HepG2 (cell line): ENCODE measurements around the gene LSR. TPM values are rescaled to one million over a fixed set of nuclear protein-coding genes. Genes with fewer than 3 reads are reported as not detected.
A peak's percentile ranks its signal among the peaks of the same experiment; 100 is the strongest.

Experiments used
- ELF4 ChIP-seq: sonication (generic); formaldehyde crosslinking; IDR thresholded peaks from 2 replicates; pipeline ENCODE4 v1.5.0; 2020; ENCODE audit warnings: missing genetic modification reagents, mild to moderate bottlenecking, moderate library complexity, borderline replicate concordance
- FOXJ3 ChIP-seq: sonication (generic); formaldehyde crosslinking; IDR thresholded peaks from 2 replicates; pipeline ENCODE4 v1.4.0; 2020; ENCODE audit warnings: missing genetic modification reagents, mild to moderate bottlenecking, borderline replicate concordance
- HOXA3 ChIP-seq: sonication (generic); formaldehyde crosslinking; IDR thresholded peaks from 2 replicates; pipeline ENCODE4 v1.5.0; 2020; ENCODE audit warnings: missing genetic modification reagents
- KAT7 ChIP-seq: IDR thresholded peaks from 2 replicates; pipeline ENCODE4 v1.6.1; 2018; ENCODE audit warnings: borderline replicate concordance, missing compliant biosample characterization
- RARG ChIP-seq: sonication (generic); formaldehyde crosslinking; IDR thresholded peaks from 2 replicates; pipeline ENCODE4 v1.4.0; 2020; ENCODE audit warnings: low read depth, mild to moderate bottlenecking, missing genetic modification reagents
- RFX1 ChIP-seq: fragments of 450-650 bp; IDR thresholded peaks from 2 replicates; pipeline ENCODE4 v1.6.1; 2017
- RFX5 ChIP-seq: IDR thresholded peaks from 2 replicates; pipeline ENCODE4 v1.6.1; 2011; ENCODE audit warnings: low read depth, low read length, improper control_type of control experiment
- XRCC5 ChIP-seq: fragments of 200-400 bp; formaldehyde crosslinking; optimal IDR thresholded peaks from 2 replicates; pipeline ENCODE3; 2017; ENCODE audit warnings: mild to moderate bottlenecking, low read length
- ZBTB20 ChIP-seq: sonication (generic); formaldehyde crosslinking; IDR thresholded peaks from 2 replicates; pipeline ENCODE4 v1.8.1; 2023; ENCODE audit warnings: missing genetic modification reagents, low read depth, mild to moderate bottlenecking, borderline replicate concordance
- ZFP41 ChIP-seq: sonication (generic); formaldehyde crosslinking; IDR thresholded peaks from 2 replicates; pipeline ENCODE4 v1.4.0; 2020; ENCODE audit warnings: mild to moderate bottlenecking, missing genetic modification reagents, borderline replicate concordance
- ZIK1 ChIP-seq: sonication (generic); formaldehyde crosslinking; IDR thresholded peaks from 2 replicates; pipeline ENCODE4 v1.5.0; 2020; ENCODE audit warnings: mild to moderate bottlenecking, low read depth, missing genetic modification reagents, borderline replicate concordance
- ZNF205 ChIP-seq: IDR thresholded peaks from 2 replicates; pipeline ENCODE4 v1.6.1; 2018; ENCODE audit warnings: missing biosample characterization, missing genetic modification reagents
- ZNF225 ChIP-seq: sonication (generic); formaldehyde crosslinking; IDR thresholded peaks from 2 replicates; pipeline ENCODE4 v1.4.0; 2020; ENCODE audit warnings: mild to moderate bottlenecking, missing genetic modification reagents
- ZNF260 ChIP-seq: sonication (generic); formaldehyde crosslinking; IDR thresholded peaks from 2 replicates; pipeline ENCODE4 v1.4.0; 2020; ENCODE audit warnings: missing genetic modification reagents, low read depth, mild to moderate bottlenecking, borderline replicate concordance
- ZNF446 ChIP-seq: sonication (generic); formaldehyde crosslinking; IDR thresholded peaks from 2 replicates; pipeline ENCODE4 v1.5.0; 2020; ENCODE audit warnings: mild to moderate bottlenecking, missing genetic modification reagents
- ZNF530 ChIP-seq: sonication (generic); formaldehyde crosslinking; IDR thresholded peaks from 2 replicates; pipeline ENCODE4 v1.5.0; 2020; ENCODE audit warnings: low read depth, mild to moderate bottlenecking, missing genetic modification reagents
- ZNF660 ChIP-seq: sonication (generic); formaldehyde crosslinking; IDR thresholded peaks from 2 replicates; pipeline ENCODE4 v1.5.1; 2020; ENCODE audit warnings: mild to moderate bottlenecking, low read depth, missing genetic modification reagents, borderline replicate concordance
- ZNF713 ChIP-seq: sonication (generic); formaldehyde crosslinking; IDR thresholded peaks from 2 replicates; pipeline ENCODE4 v1.4.0; 2020; ENCODE audit warnings: mild to moderate bottlenecking, missing genetic modification reagents
- ZNF816 ChIP-seq: sonication (generic); formaldehyde crosslinking; IDR thresholded peaks from 2 replicates; pipeline ENCODE4 v1.8.0; 2022; ENCODE audit warnings: missing genetic modification reagents, mild to moderate bottlenecking, borderline replicate concordance
- ZSCAN9 ChIP-seq: IDR thresholded peaks from 2 replicates; pipeline ENCODE4 v1.6.1; 2016; ENCODE audit warnings: borderline replicate concordance
- polyA plus RNA-seq, 8 experiments: library from polyadenylated mRNA; depleted of rRNA in 3 of 8; stranded (reverse) in 7 of 8; unstranded in 1 of 8; fragments of >200 nt; fragmentation: Illumina TruSeq in 4 of 8; extraction: Trizol in 4 of 8; gene quantifications; 2 replicates each; pipeline versions ENCODE4 v1.2.1 to v1.2.3, GENCODE V29; 2011 to 2016; ENCODE audit warnings: low read depth in 4 of 8, missing spikeins in 1 of 8, mixed read lengths in 1 of 8; ENCODE audit not compliant: insufficient read depth in 1 of 8
- total RNA-seq, 5 experiments: library from RNA; depleted of rRNA; stranded (reverse); fragments of >200 nt; fragmentation: Illumina TruSeq; extraction: Trizol; gene quantifications; 2 replicates each; pipeline ENCODE4 v1.2.3, GENCODE V29; 2016; ENCODE audit warnings: low read depth in 1 of 5
- TF ChIP-seq, protein P1 (sequence below): IDR thresholded peaks from 2 replicates; pipeline ENCODE4 v1.6.1; 2016
- TF ChIP-seq, protein P2 (sequence below): IDR thresholded peaks from 2 replicates; pipeline ENCODE4 v1.6.1; 2016; ENCODE audit warnings: low read depth, missing genetic modification reagents, missing compliant biosample characterization

The LSR gene
- total and polyA plus RNA-seq, 2 of the 13 experiments (the other 11 are each of a cell fraction or from before 2014, with no cell fraction given), result 29.2 to 79.2 TPM

DNA sequence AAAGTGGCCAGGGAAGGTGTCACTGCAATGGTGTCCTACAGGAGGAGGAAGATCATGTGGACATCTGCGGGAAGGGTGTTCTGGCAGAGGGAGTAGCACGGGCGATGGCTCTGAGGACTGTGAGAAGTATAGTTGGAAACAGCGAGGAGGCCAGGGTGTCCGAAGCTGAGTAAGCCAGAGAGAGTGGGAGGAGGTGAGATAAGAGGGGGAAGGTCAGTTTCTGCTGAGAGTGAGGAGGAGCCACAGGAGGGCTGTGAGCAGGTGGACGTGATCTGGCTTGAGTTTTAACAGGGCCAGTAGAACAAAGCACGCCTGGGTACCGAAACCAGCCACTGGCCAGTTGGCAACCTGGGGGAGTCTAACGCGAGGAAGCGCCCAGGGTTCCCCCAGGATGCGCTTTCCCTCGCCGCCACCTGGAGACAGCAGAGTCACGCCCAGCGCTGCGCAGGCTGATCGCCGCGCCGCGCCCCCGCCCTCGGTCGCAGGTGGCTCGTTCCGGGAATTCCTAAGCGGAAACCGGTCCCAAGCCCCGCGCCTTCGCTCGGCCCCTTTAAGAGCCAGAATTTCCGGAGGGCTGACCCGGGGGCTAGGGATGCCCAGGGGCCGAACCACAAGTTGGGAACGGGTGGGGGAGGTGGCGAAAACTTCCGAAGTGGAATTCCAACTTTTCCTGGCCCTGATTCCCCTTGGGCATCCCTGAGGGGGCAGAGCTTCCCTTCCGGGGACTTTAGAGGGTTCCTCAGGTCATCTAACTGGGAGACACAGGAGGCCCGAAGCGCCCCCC is 1.1 kb upstream of the LSR start (continued):
- 0 out of 2 replicates have a peak, but pooled peaks have one; percentile 51 for TF ChIP-seq ZSCAN9 (CRISPR knock-in tag)
- TF ChIP-seq RARG (CRISPR knock-in tag), result no peak
- TF ChIP-seq ZNF660 (CRISPR knock-in tag), result no peak
- TF ChIP-seq ZNF260, result no peak
- TF ChIP-seq ZBTB20 (CRISPR knock-in tag), result no peak
- TF ChIP-seq ZNF530 (CRISPR knock-in tag), result no peak
- TF ChIP-seq KAT7 (CRISPR knock-in tag), result no peak
- no peak for TF ChIP-seq RFX1
- no peak for TF ChIP-seq ZNF446 (CRISPR knock-in tag)
- no peak for TF ChIP-seq ZFP41 (CRISPR knock-in tag)
- TF ChIP-seq, protein P1, sequence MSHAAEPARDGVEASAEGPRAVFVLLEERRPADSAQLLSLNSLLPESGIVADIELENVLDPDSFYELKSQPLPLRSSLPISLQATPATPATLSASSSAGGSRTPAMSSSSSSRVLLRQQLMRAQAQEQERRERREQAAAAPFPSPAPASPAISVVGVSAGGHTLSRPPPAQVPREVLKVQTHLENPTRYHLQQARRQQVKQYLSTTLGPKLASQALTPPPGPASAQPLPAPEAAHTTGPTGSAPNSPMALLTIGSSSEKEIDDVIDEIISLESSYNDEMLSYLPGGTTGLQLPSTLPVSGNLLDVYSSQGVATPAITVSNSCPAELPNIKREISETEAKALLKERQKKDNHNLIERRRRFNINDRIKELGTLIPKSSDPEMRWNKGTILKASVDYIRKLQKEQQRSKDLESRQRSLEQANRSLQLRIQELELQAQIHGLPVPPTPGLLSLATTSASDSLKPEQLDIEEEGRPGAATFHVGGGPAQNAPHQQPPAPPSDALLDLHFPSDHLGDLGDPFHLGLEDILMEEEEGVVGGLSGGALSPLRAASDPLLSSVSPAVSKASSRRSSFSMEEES, result no peak
- TF ChIP-seq XRCC5, result peak; percentile 28
- TF ChIP-seq FOXJ3 (CRISPR knock-in tag), result no peak
- TF ChIP-seq ZNF205 (CRISPR knock-in tag), result no peak
- no peak for TF ChIP-seq ZNF225 (CRISPR knock-in tag)
- no peak for TF ChIP-seq ZNF816 (CRISPR knock-in tag)
- peak; percentile 62; the same call in 1 of the 2 replicates for TF ChIP-seq ZIK1 (CRISPR knock-in tag)
- TF ChIP-seq, protein P2, sequence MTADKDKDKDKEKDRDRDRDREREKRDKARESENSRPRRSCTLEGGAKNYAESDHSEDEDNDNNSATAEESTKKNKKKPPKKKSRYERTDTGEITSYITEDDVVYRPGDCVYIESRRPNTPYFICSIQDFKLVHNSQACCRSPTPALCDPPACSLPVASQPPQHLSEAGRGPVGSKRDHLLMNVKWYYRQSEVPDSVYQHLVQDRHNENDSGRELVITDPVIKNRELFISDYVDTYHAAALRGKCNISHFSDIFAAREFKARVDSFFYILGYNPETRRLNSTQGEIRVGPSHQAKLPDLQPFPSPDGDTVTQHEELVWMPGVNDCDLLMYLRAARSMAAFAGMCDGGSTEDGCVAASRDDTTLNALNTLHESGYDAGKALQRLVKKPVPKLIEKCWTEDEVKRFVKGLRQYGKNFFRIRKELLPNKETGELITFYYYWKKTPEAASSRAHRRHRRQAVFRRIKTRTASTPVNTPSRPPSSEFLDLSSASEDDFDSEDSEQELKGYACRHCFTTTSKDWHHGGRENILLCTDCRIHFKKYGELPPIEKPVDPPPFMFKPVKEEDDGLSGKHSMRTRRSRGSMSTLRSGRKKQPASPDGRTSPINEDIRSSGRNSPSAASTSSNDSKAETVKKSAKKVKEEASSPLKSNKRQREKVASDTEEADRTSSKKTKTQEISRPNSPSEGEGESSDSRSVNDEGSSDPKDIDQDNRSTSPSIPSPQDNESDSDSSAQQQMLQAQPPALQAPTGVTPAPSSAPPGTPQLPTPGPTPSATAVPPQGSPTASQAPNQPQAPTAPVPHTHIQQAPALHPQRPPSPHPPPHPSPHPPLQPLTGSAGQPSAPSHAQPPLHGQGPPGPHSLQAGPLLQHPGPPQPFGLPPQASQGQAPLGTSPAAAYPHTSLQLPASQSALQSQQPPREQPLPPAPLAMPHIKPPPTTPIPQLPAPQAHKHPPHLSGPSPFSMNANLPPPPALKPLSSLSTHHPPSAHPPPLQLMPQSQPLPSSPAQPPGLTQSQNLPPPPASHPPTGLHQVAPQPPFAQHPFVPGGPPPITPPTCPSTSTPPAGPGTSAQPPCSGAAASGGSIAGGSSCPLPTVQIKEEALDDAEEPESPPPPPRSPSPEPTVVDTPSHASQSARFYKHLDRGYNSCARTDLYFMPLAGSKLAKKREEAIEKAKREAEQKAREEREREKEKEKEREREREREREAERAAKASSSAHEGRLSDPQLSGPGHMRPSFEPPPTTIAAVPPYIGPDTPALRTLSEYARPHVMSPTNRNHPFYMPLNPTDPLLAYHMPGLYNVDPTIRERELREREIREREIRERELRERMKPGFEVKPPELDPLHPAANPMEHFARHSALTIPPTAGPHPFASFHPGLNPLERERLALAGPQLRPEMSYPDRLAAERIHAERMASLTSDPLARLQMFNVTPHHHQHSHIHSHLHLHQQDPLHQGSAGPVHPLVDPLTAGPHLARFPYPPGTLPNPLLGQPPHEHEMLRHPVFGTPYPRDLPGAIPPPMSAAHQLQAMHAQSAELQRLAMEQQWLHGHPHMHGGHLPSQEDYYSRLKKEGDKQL (CRISPR knock-in tag), result no peak
- TF ChIP-seq RFX5, result no peak
- TF ChIP-seq HOXA3, result peak; percentile 50; the same call in 1 of the 2 replicates
- TF ChIP-seq ZNF713 (CRISPR knock-in tag), result no peak
- no peak for TF ChIP-seq ELF4 (CRISPR knock-in tag)
